ENCODE measurements around the gene MSMB. TPM values are rescaled to one million over a fixed set of nuclear protein-coding genes. Genes with fewer than 3 reads are reported as not detected.

MSMB gene
- total and polyA plus RNA-seq, 8 donors, result 0.84 TPM; not detected in 7

DNA sequence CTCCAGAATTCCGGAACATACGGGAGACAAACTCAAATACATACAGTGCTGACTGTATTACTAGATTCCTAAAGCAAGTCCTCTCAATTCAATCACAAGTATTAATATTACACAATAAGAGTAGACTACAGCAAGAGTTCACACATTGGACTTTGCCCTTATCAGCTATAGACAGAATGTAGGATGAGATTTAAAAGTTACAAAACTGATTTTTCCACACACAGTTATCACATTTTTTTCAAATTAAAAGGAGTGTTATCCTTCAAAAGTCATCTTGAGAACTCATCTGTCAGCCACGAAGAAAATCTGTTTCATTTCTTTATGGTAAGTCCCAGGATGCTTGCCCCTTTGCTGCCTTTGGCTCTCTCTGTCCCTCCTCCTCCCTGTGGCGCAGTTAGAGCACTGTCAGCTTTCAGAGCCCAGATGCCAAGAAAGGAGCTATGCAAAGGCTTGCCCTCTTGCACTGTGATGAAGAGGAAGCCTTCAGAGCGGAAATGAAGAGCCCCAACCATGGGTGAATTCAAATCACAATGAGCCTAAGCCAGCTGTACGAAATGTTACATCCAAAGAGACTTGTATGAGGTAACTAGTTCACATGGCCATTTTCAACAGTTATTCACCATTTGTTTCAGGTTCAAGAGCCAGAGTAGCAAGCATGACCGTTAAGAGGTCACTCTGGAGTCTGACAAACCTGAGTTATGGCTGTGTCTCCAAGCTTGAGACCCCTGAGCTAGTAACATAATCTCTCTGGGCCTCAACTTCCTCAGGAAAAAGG, 26.3 kb downstream of the MSMB start:
- no peaks in the 10 kb centered on the region for H3K27me3 ChIP-seq
- no peak overlapping the region for H3K4me3 ChIP-seq
- H3K4me1 ChIP-seq, result peaks cover 21 to 57% (median 31%) of the 10 kb centered on the region in 3 donors
- no peak for DNase-seq
- peaks cover 0 to 6% (median 0%) of the 10 kb centered on the region in 3 donors for H3K36me3 ChIP-seq
- intact Hi-C loops (cut with DNase I), result no loop called here
- ATAC-seq, result peak; percentile 4 to 19 (median 12)
- H3K27ac ChIP-seq, result peak overlapping the region in 3 of 4 donors; percentile 31 to 34 (median 34)
- no peaks in the 10 kb centered on the region for H3K9me3 ChIP-seq
- TF ChIP-seq, protein P1, sequence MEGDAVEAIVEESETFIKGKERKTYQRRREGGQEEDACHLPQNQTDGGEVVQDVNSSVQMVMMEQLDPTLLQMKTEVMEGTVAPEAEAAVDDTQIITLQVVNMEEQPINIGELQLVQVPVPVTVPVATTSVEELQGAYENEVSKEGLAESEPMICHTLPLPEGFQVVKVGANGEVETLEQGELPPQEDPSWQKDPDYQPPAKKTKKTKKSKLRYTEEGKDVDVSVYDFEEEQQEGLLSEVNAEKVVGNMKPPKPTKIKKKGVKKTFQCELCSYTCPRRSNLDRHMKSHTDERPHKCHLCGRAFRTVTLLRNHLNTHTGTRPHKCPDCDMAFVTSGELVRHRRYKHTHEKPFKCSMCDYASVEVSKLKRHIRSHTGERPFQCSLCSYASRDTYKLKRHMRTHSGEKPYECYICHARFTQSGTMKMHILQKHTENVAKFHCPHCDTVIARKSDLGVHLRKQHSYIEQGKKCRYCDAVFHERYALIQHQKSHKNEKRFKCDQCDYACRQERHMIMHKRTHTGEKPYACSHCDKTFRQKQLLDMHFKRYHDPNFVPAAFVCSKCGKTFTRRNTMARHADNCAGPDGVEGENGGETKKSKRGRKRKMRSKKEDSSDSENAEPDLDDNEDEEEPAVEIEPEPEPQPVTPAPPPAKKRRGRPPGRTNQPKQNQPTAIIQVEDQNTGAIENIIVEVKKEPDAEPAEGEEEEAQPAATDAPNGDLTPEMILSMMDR (IDR thresholded peaks at IDR 0.05), result no peak
- WGBS, 2 donors, result 46 to 47% methylated on average over 7 of the region's 7 CpGs
- FAIRE-seq, result no peak

DNA sequence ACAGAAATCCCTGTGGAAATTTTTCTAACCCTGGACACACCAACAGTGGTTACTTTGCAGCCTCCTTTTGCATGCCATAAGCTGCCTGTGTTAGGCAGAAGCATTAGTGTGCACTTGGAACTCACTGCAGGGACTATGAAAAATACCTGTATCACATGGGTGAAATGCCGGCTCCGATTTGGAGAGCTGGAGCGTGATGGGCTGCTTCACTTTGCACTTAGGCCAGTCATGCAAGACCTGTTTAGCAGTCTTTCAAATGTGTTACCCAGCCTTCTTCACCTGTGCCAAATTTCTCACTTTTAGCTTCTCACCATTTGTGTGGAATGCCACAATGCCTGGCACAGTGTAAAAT, 26.9 kb downstream of the MSMB start:
- Histone ChIP-seq H3K27ac (peak overlapping the region in 2 of 4 donors; percentile 31 to 34), H3K4me1 (peaks cover 21 to 54% (median 31%) of the 10 kb centered on the region in 3 donors), H3K9me3 (no peaks in the 10 kb centered on the region), H3K4me3 (no peak overlapping the region), H3K36me3 (peaks cover 0 to 10% (median 2%) of the 10 kb centered on the region in 3 donors), H3K27me3 (no peaks in the 10 kb centered on the region)
- intact Hi-C loops (cut with DNase I), result no loop called here
- FAIRE-seq (no peak), DNase-seq (peak in 2 of 6 donors; percentile 21 to 44), ATAC-seq (peak in 3 of 4 donors; percentile 5 to 45 (median 33))
- TF ChIP-seq, protein P1 (IDR thresholded peaks at IDR 0.05), result no peak
- 16 to 20% methylated on average over 3 of the region's 3 CpGs for WGBS, 2 donors

DNA sequence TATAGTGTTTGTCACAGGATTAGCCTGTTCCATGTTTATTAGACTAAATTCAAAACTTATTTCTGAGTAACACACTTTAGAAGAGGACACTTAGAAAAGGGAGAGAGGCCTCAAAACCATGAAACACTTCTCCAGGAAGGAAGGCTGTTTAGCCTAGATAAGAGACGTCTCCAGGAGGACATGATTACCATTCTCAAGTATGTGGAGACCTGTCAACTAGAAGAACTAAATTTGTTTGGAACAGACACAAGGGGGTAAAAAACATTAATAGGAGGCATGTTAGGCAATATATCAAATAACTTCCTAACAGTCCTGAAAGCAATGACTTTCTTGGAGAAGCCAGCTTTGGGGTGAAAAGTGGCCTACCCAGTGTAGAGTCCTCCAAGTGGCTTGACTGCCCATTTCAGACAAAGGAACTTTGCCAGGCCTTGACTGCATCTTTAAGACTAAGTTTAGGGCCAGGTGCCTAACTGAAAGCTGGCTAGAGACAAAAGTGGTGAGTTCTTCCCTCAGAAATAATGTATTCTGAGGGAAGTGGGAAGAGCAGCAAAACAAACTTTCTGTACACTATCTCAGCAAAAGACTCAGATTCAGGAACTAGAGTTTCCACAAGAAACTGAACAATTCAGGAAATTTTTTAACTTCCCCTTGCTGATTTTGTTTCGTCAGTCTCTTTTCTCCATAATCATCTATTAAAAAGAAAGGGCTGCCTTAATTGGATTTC, 27.5 kb downstream of the MSMB start:
- no peak overlapping the region for H3K4me3 ChIP-seq
- FAIRE-seq (no peak), DNase-seq (no peak), ATAC-seq (no peak)
- TF ChIP-seq, protein P1 (IDR thresholded peaks at IDR 0.05), result no peak
- no peaks in the 10 kb centered on the region for H3K27me3 ChIP-seq
- peaks cover 0 to 16% (median 6%) of the 10 kb centered on the region in 3 donors for H3K36me3 ChIP-seq
- peaks cover 21 to 48% (median 31%) of the 10 kb centered on the region in 3 donors for H3K4me1 ChIP-seq
- intact Hi-C loops (cut with DNase I), result no loop called here
- H3K9me3 ChIP-seq, result no peaks in the 10 kb centered on the region
- WGBS, 2 donors, result 36 to 37% methylated on average over 2 of the region's 2 CpGs
- H3K27ac ChIP-seq, result peak overlapping the region in 2 of 4 donors; percentile 31 to 34

DNA sequence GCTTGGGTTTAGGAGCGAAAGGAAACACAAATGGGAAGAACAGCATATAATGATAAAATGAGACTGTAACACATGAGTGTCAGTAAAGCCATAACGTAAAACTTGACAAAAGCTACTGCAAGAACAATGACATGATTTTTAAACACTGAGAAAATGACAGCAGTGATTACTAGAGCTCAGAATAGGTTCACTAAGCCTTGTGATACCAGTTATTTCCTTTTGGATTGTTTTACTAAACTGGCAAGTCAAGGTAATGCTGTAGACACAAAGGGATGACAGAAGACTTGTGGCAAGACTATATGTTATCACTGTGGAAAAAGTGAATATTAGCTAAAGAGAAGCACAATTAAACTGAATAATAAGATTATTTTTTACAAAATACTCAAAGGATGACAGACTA, 28.3 kb downstream of the MSMB start:
- FAIRE-seq, result no peak
- H3K4me1 ChIP-seq, result peaks cover 21 to 46% (median 31%) of the 10 kb centered on the region in 3 donors
- peak overlapping the region in 1 of 4 donors; percentile 34 for H3K27ac ChIP-seq

More for the DNA sequence above, 28.3 kb downstream of the MSMB start:
- intact Hi-C loops (cut with DNase I), result no loop called here
- WGBS, 2 donors, result 75 to 76% methylated on average over 2 of the region's 2 CpGs
- H3K9me3 ChIP-seq, result no peaks in the 10 kb centered on the region
- no peak for ATAC-seq
- H3K27me3 ChIP-seq, result no peaks in the 10 kb centered on the region
- peaks cover 0 to 24% (median 9%) of the 10 kb centered on the region in 3 donors for H3K36me3 ChIP-seq
- H3K4me3 ChIP-seq, result no peak overlapping the region
- TF ChIP-seq, protein P1 (IDR thresholded peaks at IDR 0.05), result no peak
- no peak for DNase-seq

Measured in pancreas (tissue), 10 donors.